HepG2 (cell line): ENCODE measurements around the gene EPO. TPM values are rescaled to one million over a fixed set of nuclear protein-coding genes. Genes with fewer than 3 reads are reported as not detected.

Experiments
- BORCS8-MEF2B ChIP-seq: sonication (generic); formaldehyde crosslinking; IDR thresholded peaks from 2 replicates; pipeline ENCODE4 v1.8.0; 2022; ENCODE audit warnings: mild to moderate bottlenecking, missing genetic modification reagents
- ERF ChIP-seq: IDR thresholded peaks from 2 replicates; pipeline ENCODE4 v1.6.1; 2018; ENCODE audit warnings: missing biosample characterization, missing genetic modification reagents
- FOSL2 ChIP-seq: sonication (generic); formaldehyde crosslinking; IDR thresholded peaks from 2 replicates; pipeline ENCODE4 v1.4.0; 2020; ENCODE audit warnings: missing genetic modification reagents
- FOXA3 ChIP-seq: IDR thresholded peaks from 2 replicates; pipeline ENCODE4 v1.6.1; 2016; ENCODE audit warnings: missing genetic modification reagents, missing compliant biosample characterization
- FOXP4 ChIP-seq: sonication (generic); formaldehyde crosslinking; IDR thresholded peaks from 2 replicates; pipeline ENCODE4 v1.4.0; 2020; ENCODE audit warnings: missing genetic modification reagents
- GATAD1 ChIP-seq: IDR thresholded peaks from 2 replicates; pipeline ENCODE4 v1.6.1; 2016; ENCODE audit warnings: missing genetic modification reagents, missing compliant biosample characterization
- GATAD2A ChIP-seq: IDR thresholded peaks from 2 replicates; pipeline ENCODE4 v1.6.1; 2016
- KDM1A ChIP-seq: IDR thresholded peaks from 2 replicates; pipeline ENCODE4 v1.6.1; 2016; ENCODE audit warnings: missing compliant biosample characterization
- KDM2A ChIP-seq: sonication (generic); formaldehyde crosslinking; IDR thresholded peaks from 2 replicates; pipeline ENCODE4 v1.4.0; 2020; ENCODE audit warnings: low read depth, missing genetic modification reagents, borderline replicate concordance
- MXD4 ChIP-seq: IDR thresholded peaks from 2 replicates; pipeline ENCODE4 v1.6.1; 2016; ENCODE audit warnings: mild to moderate bottlenecking, missing biosample characterization, missing genetic modification reagents
- NFKBIZ ChIP-seq: IDR thresholded peaks from 2 replicates; pipeline ENCODE4 v1.6.1; 2018; ENCODE audit warnings: missing genetic modification reagents, missing compliant biosample characterization
- PATZ1 ChIP-seq: sonication (generic); formaldehyde crosslinking; IDR thresholded peaks from 2 replicates; pipeline ENCODE4 v1.4.0; 2020; ENCODE audit warnings: missing genetic modification reagents
- RNF2 ChIP-seq: fragments of 450-650 bp; conservative IDR thresholded peaks from 2 replicates; pipeline ENCODE4 v1.6.1; 2016; ENCODE audit warnings: low read depth
- RXRB ChIP-seq: IDR thresholded peaks from 2 replicates; pipeline ENCODE4 v1.6.1; 2016; ENCODE audit warnings: borderline replicate concordance, missing genetic modification reagents, missing compliant biosample characterization
- SAP130 ChIP-seq: IDR thresholded peaks from 2 replicates; pipeline ENCODE4 v1.6.1; 2016; ENCODE audit warnings: low read depth
- TEAD3 ChIP-seq: optimal IDR thresholded peaks from 2 replicates; pipeline ENCODE3; 2016; ENCODE audit warnings: borderline replicate concordance
- TOPORS ChIP-seq: sonication (generic); formaldehyde crosslinking; IDR thresholded peaks from 2 replicates; pipeline ENCODE4 v1.8.0; 2023; ENCODE audit warnings: mild to moderate bottlenecking, missing genetic modification reagents
- ZNF281 ChIP-seq: sonication (generic); formaldehyde crosslinking; IDR thresholded peaks from 2 replicates; pipeline ENCODE4 v1.4.0; 2020; ENCODE audit warnings: missing genetic modification reagents, borderline replicate concordance
- ZNF292 ChIP-seq: sonication (generic); formaldehyde crosslinking; IDR thresholded peaks from 2 replicates; pipeline ENCODE4 v1.8.1; 2022; ENCODE audit warnings: mild to moderate bottlenecking, low read depth, missing genetic modification reagents, borderline replicate concordance
- ZNF558 ChIP-seq: sonication (generic); formaldehyde crosslinking; IDR thresholded peaks from 2 replicates; pipeline ENCODE4 v1.9.0; 2022; ENCODE audit warnings: mild to moderate bottlenecking, missing genetic modification reagents, borderline replicate concordance
- ZNF629 ChIP-seq: sonication (generic); formaldehyde crosslinking; conservative IDR thresholded peaks from 2 replicates; pipeline ENCODE4 v1.5.0; 2020; ENCODE audit warnings: missing genetic modification reagents
- ZNF713 ChIP-seq: sonication (generic); formaldehyde crosslinking; IDR thresholded peaks from 2 replicates; pipeline ENCODE4 v1.4.0; 2020; ENCODE audit warnings: mild to moderate bottlenecking, missing genetic modification reagents
- polyA plus RNA-seq, 8 experiments: library from polyadenylated mRNA; depleted of rRNA in 3 of 8; stranded (reverse) in 7 of 8; unstranded in 1 of 8; fragments of >200 nt; fragmentation: Illumina TruSeq in 4 of 8; extraction: Trizol in 4 of 8; gene quantifications; 2 replicates each; pipeline versions ENCODE4 v1.2.1 to v1.2.3, GENCODE V29; 2011 to 2016; ENCODE audit warnings: low read depth in 4 of 8, missing spikeins in 1 of 8, mixed read lengths in 1 of 8; ENCODE audit not compliant: insufficient read depth in 1 of 8
- total RNA-seq, 5 experiments: library from RNA; depleted of rRNA; stranded (reverse); fragments of >200 nt; fragmentation: Illumina TruSeq; extraction: Trizol; gene quantifications; 2 replicates each; pipeline ENCODE4 v1.2.3, GENCODE V29; 2016; ENCODE audit warnings: low read depth in 1 of 5

The EPO gene
- total and polyA plus RNA-seq, 2 of the 13 experiments (the other 11 are each of a cell fraction or from before 2014, with no cell fraction given), result 10.3 to 25.7 TPM

GRCh38 chr7:100726996-100727761 is 6.9 kb downstream of the EPO start (continued):
- TF ChIP-seq FOXP4 (CRISPR knock-in tag), result peak; percentile 56; the same call in 1 of the 2 replicates
- peak; percentile 13; the same call in 1 of the 2 replicates for TF ChIP-seq ZNF281
- no peak for TF ChIP-seq RNF2
- 0 out of 2 replicates have a peak, but pooled peaks have one; percentile 24 for TF ChIP-seq KDM1A (CRISPR knock-in tag)
- peak; percentile 63 for TF ChIP-seq ERF (CRISPR knock-in tag)
- peak; percentile 88 for TF ChIP-seq FOXA3 (CRISPR knock-in tag)
- no peak for TF ChIP-seq ZNF713
- no peak for TF ChIP-seq ZNF558 (CRISPR knock-in tag)
- TF ChIP-seq NFKBIZ (CRISPR knock-in tag), result peak; percentile 66; the same call in 1 of the 2 replicates
- peak; percentile 25; the same call in 1 of the 2 replicates for TF ChIP-seq KDM2A
- TF ChIP-seq TEAD3 (CRISPR knock-in tag), result peak; percentile 27
- TF ChIP-seq FOSL2 (CRISPR knock-in tag), result peak; percentile 67
- TF ChIP-seq BORCS8-MEF2B, result no peak
- no peak for TF ChIP-seq TOPORS (CRISPR knock-in tag)
- peak; percentile 53 for TF ChIP-seq GATAD1 (CRISPR knock-in tag)
- TF ChIP-seq PATZ1 (CRISPR knock-in tag), result no peak
- TF ChIP-seq RXRB (CRISPR knock-in tag), result peak; percentile 67
- TF ChIP-seq MXD4, result peak; percentile 34; the same call in 1 of the 2 replicates
- TF ChIP-seq ZNF292 (CRISPR knock-in tag), result no peak
- peak; percentile 74 for TF ChIP-seq SAP130 (CRISPR knock-in tag)
- peak; percentile 36; the same call in 1 of the 2 replicates for TF ChIP-seq GATAD2A (CRISPR knock-in tag)
- peak; percentile 93 for TF ChIP-seq ZNF629
